K562 (cell line): ENCODE results near the gene DNAJC11. TPM values are rescaled to one million over a fixed set of nuclear protein-coding genes. Genes with fewer than 3 reads are reported as not detected.

Experiments
- ATF2 ChIP-seq: sonication (generic); formaldehyde crosslinking; IDR thresholded peaks from 2 replicates; pipeline ENCODE4 v1.8.1; 2022; ENCODE audit warnings: missing genetic modification reagents
- BRF2 ChIP-seq: IDR thresholded peaks from 3 replicates; pipeline ENCODE4 v1.6.1; 2011; ENCODE audit warnings: borderline replicate concordance, mild to moderate bottlenecking; ENCODE audit not compliant: insufficient read length, insufficient read depth
- ESRRB ChIP-seq: fragments of 250-450 bp; sonication (Bioruptor Pico); IDR thresholded peaks from 2 replicates; pipeline ENCODE4 v1.5.0; 2020; ENCODE audit warnings: mild to moderate bottlenecking, moderate library complexity, borderline replicate concordance
- MAZ ChIP-seq, 2 experiments: fragments of 450-650 bp in 1 of 2; sonication (generic) in 1 of 2; formaldehyde crosslinking; IDR thresholded peaks in 1 of 2; conservative IDR thresholded peaks in 1 of 2; 2 replicates each; pipeline versions ENCODE4 v1.4.0 to v1.5.0; 2020; ENCODE audit warnings: mild to moderate bottlenecking in 1 of 2, missing genetic modification reagents in 1 of 2
- MCM5 ChIP-seq: fragments of 450-650 bp; IDR thresholded peaks from 2 replicates; pipeline ENCODE4 v1.6.1; 2016; ENCODE audit warnings: low read depth
- MLLT1 ChIP-seq, 2 experiments: fragments of 450-650 bp; IDR thresholded peaks; 2 replicates each; pipeline ENCODE4 v1.6.1; 2016
- MYC ChIP-seq, 2 experiments: fragments of 250-450 bp in 1 of 2; sonication (Bioruptor Pico) in 1 of 2; IDR thresholded peaks; 2 replicates each; pipeline versions ENCODE4 v1.5.1 to v1.6.1; 2012 to 2021; ENCODE audit warnings: low read depth in 2 of 2, borderline replicate concordance in 1 of 2, improper control_type of control experiment in 1 of 2, low read length in 1 of 2, mild to moderate bottlenecking in 1 of 2, moderate library complexity in 1 of 2
- PML ChIP-seq: IDR thresholded peaks from 2 replicates; pipeline ENCODE4 v1.6.1; 2012; ENCODE audit warnings: low read length, inconsistent platforms
- POU5F1 ChIP-seq: fragments of 150-350 bp; IDR thresholded peaks from 2 replicates; pipeline ENCODE4 v1.6.1; 2014; ENCODE audit warnings: borderline replicate concordance, low read length, low read depth, mild to moderate bottlenecking; ENCODE audit not compliant: partially characterized antibody
- RBM14 ChIP-seq: fragments of 200-400 bp; formaldehyde crosslinking; IDR thresholded peaks from 2 replicates; pipeline ENCODE4 v1.6.1; 2018; ENCODE audit warnings: low read depth, mild to moderate bottlenecking, low read length, moderate library complexity, borderline replicate concordance; ENCODE audit not compliant: insufficient read depth
- RBM34 ChIP-seq: fragments of 200-400 bp; formaldehyde crosslinking; IDR thresholded peaks from 2 replicates; pipeline ENCODE4 v1.6.1; 2018; ENCODE audit warnings: low read length, borderline replicate concordance; ENCODE audit not compliant: insufficient read depth
- THAP7 ChIP-seq: fragments of 250-450 bp; sonication (Bioruptor Pico); IDR thresholded peaks from 2 replicates; pipeline ENCODE4 v1.5.0; 2021
- TRIM25 ChIP-seq: fragments of 450-650 bp; IDR thresholded peaks from 2 replicates; pipeline ENCODE4 v1.7.0; 2016; ENCODE audit warnings: borderline replicate concordance
- XRCC3 ChIP-seq: fragments of 450-650 bp; IDR thresholded peaks from 2 replicates; pipeline ENCODE4 v1.6.1; 2017; ENCODE audit warnings: mild to moderate bottlenecking, moderate library complexity
- ZBED1 ChIP-seq: IDR thresholded peaks from 2 replicates; pipeline ENCODE4 v1.6.1; 2014
- ZFX ChIP-seq: sonication (generic); formaldehyde crosslinking; IDR thresholded peaks from 2 replicates; pipeline ENCODE4 v1.8.0; 2022; ENCODE audit warnings: mild to moderate bottlenecking, missing genetic modification reagents, moderate library complexity
- ZNF121 ChIP-seq: sonication (generic); formaldehyde crosslinking; conservative IDR thresholded peaks from 2 replicates; pipeline ENCODE4 v1.8.0; 2022; ENCODE audit warnings: missing genetic modification reagents
- ZZZ3 ChIP-seq: fragments of 450-650 bp; IDR thresholded peaks from 2 replicates; pipeline ENCODE4 v1.6.1; 2016; ENCODE audit warnings: antibody characterized with exemption, mild to moderate bottlenecking, moderate library complexity
- polyA plus RNA-seq, 8 experiments: library from polyadenylated mRNA; depleted of rRNA in 4 of 8; stranded (reverse) in 5 of 8; unstranded in 3 of 8; fragments of >200 nt; fragmentation: Nextera tagmentation in 2 of 8; fragmentation: Illumina TruSeq in 1 of 8; extraction: Ambion mirVana in 2 of 8; extraction: Trizol in 1 of 8; gene quantifications; 2 replicates each; pipeline versions ENCODE4 v1.2.1 to v1.2.3, GENCODE V29; 2011 to 2014; ENCODE audit warnings: inconsistent platforms in 1 of 8, missing spikeins in 1 of 8
- total RNA-seq, 7 experiments: library from RNA; depleted of rRNA in 6 of 7; stranded (reverse); fragments of >200 nt in 6 of 7; fragmentation: Illumina TruSeq in 2 of 7; extraction: Trizol in 2 of 7; gene quantifications; 2 replicates each; pipeline versions ENCODE4 v1.2.1 to v1.2.3, GENCODE V29; 2011 to 2021; ENCODE audit warnings: low replicate concordance in 1 of 7

DNAJC11 gene
- total and polyA plus RNA-seq, 9 of the 15 experiments (the other 6 are each of a cell fraction or from before 2014, with no cell fraction given) = 14.1 to 123 (median 76.6) TPM

- TF ChIP-seq MLLT1 (IDR thresholded peaks at IDR 0.05) = no peak
- no peak for TF ChIP-seq ESRRB (CRISPR knock-in tag)
- peak; percentile 65; the same call in 1 of the 2 replicates for TF ChIP-seq MYC (IDR thresholded peaks at IDR 0.05; ENCODE audit: low read depth, low read length)
- TF ChIP-seq MYC (CRISPR knock-in tag; IDR thresholded peaks at IDR 0.05; ENCODE audit: borderline replicate concordance, low read depth) = no peak
- no peak for TF ChIP-seq TRIM25
- TF ChIP-seq ZFX (CRISPR knock-in tag) = peak; percentile 22
- TF ChIP-seq RBM34 = no peak
- no peak for TF ChIP-seq THAP7 (CRISPR knock-in tag)
- peak; percentile 84 for TF ChIP-seq POU5F1
- TF ChIP-seq ZBED1 = 0 out of 2 replicates have a peak, but pooled peaks have one; percentile 18
- TF ChIP-seq XRCC3 = no peak
- no peak for TF ChIP-seq MCM5
- no peak; the same call in 1 of the 2 replicates for TF ChIP-seq PML
- TF ChIP-seq ZNF121 (CRISPR knock-in tag) = no peak
- TF ChIP-seq RBM14 = no peak
- TF ChIP-seq BRF2 = no peak
- no peak for TF ChIP-seq ZZZ3
- TF ChIP-seq MAZ (CRISPR knock-in tag; conservative IDR thresholded peaks at IDR 0.05 in 1 of 2, IDR thresholded peaks at IDR 0.05 in 1 of 2) = peak; percentile 97 to 98
- no peak for TF ChIP-seq ATF2
These were observed 88.1 kb downstream of the DNAJC11 start, which contains the start of gene PHF13 (continued) for GRCh38 chr1:6613361-6614018.
